ENCODE results near the gene KIF23. TPM values are rescaled to one million over a fixed set of nuclear protein-coding genes. Genes with fewer than 3 reads are reported as not detected.

The KIF23 gene
- total RNA-seq, 1 experiment from 2014 or later: 87.8 TPM

DNA sequence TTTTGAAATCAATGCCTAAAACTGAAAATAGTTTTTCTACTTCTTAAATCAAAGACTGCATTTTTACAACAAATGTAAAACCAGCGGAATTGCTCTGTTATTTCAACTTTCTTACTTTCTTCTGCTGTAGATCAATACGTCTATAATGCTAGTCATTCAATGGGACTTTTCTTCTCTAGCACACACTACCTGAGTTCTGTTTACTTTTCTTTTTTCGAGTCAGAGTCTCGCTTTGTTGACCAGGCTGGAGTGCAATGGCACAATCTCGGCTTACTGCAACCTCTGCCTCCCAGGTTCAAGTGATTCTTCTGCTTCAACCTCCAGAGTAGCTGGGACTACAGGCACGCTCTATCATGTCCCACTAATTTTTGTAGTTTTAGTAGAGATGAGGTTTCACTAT lies 40.7 kb upstream of the KIF23 start (continued):
- TF ChIP-seq ZNF263 (CRISPR knock-in tag; IDR thresholded peaks at IDR 0.05; ENCODE audit: low read depth) (no peak), NR3C1 (CRISPR knock-in tag; conservative IDR thresholded peaks at IDR 0.05; ENCODE audit: low read depth) (no peak), ZBTB21 (CRISPR knock-in tag; IDR thresholded peaks at IDR 0.05; ENCODE audit: borderline replicate concordance) (no peak), SP1 (CRISPR knock-in tag; conservative IDR thresholded peaks at IDR 0.05) (no peak), OVOL2 (CRISPR knock-in tag; IDR thresholded peaks at IDR 0.05; ENCODE audit: borderline replicate concordance) (no peak), GABPB1 (CRISPR knock-in tag; IDR thresholded peaks at IDR 0.05) (no peak), SOX15 (CRISPR knock-in tag; IDR thresholded peaks at IDR 0.05) (no peak)
- TF ChIP-seq, protein P1, sequence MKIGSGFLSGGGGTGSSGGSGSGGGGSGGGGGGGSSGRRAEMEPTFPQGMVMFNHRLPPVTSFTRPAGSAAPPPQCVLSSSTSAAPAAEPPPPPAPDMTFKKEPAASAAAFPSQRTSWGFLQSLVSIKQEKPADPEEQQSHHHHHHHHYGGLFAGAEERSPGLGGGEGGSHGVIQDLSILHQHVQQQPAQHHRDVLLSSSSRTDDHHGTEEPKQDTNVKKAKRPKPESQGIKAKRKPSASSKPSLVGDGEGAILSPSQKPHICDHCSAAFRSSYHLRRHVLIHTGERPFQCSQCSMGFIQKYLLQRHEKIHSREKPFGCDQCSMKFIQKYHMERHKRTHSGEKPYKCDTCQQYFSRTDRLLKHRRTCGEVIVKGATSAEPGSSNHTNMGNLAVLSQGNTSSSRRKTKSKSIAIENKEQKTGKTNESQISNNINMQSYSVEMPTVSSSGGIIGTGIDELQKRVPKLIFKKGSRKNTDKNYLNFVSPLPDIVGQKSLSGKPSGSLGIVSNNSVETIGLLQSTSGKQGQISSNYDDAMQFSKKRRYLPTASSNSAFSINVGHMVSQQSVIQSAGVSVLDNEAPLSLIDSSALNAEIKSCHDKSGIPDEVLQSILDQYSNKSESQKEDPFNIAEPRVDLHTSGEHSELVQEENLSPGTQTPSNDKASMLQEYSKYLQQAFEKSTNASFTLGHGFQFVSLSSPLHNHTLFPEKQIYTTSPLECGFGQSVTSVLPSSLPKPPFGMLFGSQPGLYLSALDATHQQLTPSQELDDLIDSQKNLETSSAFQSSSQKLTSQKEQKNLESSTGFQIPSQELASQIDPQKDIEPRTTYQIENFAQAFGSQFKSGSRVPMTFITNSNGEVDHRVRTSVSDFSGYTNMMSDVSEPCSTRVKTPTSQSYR (CRISPR knock-in tag; IDR thresholded peaks at IDR 0.05): no peak
- TF ChIP-seq, protein P2, sequence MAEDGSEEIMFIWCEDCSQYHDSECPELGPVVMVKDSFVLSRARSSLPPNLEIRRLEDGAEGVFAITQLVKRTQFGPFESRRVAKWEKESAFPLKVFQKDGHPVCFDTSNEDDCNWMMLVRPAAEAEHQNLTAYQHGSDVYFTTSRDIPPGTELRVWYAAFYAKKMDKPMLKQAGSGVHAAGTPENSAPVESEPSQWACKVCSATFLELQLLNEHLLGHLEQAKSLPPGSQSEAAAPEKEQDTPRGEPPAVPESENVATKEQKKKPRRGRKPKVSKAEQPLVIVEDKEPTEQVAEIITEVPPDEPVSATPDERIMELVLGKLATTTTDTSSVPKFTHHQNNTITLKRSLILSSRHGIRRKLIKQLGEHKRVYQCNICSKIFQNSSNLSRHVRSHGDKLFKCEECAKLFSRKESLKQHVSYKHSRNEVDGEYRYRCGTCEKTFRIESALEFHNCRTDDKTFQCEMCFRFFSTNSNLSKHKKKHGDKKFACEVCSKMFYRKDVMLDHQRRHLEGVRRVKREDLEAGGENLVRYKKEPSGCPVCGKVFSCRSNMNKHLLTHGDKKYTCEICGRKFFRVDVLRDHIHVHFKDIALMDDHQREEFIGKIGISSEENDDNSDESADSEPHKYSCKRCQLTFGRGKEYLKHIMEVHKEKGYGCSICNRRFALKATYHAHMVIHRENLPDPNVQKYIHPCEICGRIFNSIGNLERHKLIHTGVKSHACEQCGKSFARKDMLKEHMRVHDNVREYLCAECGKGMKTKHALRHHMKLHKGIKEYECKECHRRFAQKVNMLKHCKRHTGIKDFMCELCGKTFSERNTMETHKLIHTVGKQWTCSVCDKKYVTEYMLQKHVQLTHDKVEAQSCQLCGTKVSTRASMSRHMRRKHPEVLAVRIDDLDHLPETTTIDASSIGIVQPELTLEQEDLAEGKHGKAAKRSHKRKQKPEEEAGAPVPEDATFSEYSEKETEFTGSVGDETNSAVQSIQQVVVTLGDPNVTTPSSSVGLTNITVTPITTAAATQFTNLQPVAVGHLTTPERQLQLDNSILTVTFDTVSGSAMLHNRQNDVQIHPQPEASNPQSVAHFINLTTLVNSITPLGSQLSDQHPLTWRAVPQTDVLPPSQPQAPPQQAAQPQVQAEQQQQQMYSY (CRISPR knock-in tag; IDR thresholded peaks at IDR 0.05): no peak

DNA sequence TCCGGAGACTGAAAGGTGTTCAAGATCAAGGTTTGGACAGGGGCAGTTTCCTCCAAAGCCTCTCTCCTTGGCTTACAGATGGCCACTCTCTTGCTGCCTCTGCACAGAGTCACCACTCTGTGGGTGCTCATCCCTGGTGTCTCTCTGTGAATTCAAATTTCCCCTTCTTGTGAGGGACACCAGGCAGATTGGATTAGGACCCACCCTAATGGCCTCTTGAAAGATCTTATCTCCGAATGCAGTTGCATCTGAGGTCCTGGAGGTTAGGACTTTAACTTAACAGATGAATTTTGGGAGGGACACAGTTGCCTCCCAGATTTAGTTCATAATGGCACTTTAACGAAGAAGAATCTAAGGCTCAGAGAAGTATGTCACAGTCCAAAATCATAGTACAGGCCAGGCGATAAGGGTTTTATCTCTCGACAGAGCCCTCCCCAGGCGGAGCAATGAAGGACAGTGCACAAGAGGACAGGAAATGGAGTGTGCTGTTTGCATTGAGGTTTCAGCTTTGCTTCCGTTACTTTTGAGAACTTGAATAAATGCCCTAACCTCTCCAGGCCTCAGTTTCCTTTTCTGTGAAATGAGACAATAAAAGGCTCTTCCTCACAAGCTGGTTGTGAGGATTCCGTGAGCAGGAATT lies 38.9 kb upstream of the KIF23 start:
- ATAC-seq (no peak), DNase-seq (ENCODE audit: low spot score) (no peak)
- H3K36me3 Mint-ChIP-seq: peaks cover 7% of the 10 kb centered on the region
- ChIA-PET CTCF (interaction anchor here (1.9 kb wide), 1 partner anchor 19 kb away, joined by 6 read pairs; no protein-coding TSS in a partner anchor), POLR2A (no interaction called here)
- TF ChIP-seq, protein P3, sequence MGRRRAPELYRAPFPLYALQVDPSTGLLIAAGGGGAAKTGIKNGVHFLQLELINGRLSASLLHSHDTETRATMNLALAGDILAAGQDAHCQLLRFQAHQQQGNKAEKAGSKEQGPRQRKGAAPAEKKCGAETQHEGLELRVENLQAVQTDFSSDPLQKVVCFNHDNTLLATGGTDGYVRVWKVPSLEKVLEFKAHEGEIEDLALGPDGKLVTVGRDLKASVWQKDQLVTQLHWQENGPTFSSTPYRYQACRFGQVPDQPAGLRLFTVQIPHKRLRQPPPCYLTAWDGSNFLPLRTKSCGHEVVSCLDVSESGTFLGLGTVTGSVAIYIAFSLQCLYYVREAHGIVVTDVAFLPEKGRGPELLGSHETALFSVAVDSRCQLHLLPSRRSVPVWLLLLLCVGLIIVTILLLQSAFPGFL (CRISPR knock-in tag; IDR thresholded peaks at IDR 0.05; ENCODE audit: borderline replicate concordance): no peak
- H3K4me1 Mint-ChIP-seq: peaks cover 1% of the 10 kb centered on the region; the same call in 1 of the 2 replicates
- no peaks in the 10 kb centered on the region for H3K27me3 Mint-ChIP-seq (ENCODE audit: low read depth)
- H3K27ac Mint-ChIP-seq: no peak overlapping the region
- peaks cover 8% of the 10 kb centered on the region for H3K9me3 Mint-ChIP-seq
- H3K4me3 Mint-ChIP-seq: no peak overlapping the region

DNA sequence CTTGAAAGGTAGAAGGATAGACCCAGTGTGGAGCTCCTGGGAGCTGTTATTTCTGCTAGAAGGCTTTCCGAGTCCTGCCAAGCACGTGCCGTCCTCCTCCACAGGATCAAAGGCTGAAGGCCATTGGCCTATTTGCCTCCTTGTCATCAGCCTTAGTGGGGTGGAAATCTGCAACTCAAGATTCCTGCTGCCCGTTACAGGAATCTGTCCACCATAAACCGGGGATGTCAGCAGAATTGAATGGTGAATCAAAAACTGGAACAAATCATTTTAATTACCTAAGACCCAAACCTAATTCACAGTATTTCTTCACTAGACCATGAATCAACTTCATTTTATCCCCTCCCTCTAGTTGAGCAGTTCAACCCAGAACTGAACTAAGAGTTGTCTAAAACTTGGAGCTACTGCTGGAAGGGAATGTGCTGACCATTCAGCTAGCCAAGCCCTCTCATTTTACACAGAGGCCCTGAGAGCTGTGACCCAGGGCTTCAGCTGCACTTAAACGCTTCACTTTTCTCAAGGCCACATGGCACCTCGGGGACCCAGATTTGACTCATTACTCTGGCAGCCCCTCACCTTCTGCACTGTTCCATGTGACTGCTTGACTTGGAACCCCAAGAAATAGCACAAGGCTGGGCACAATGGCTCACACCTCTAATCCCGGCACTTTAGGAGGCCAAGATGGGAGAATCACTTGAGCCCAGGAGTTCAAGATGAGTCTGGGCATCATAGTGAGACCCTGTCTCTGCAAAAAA lies 36.8 kb upstream of the KIF23 start:
- H3K4me3 Mint-ChIP-seq: no peak overlapping the region
- ChIA-PET POLR2A (interaction anchor here (0.7 kb wide), 1 partner anchor 31 kb away, joined by 5 read pairs; no protein-coding TSS in a partner anchor), CTCF (interaction anchor here (0.6 to 1.4 kb wide), 3 partner anchors 17 to 346 kb away, joined by 3 to 4 read pairs (median 3); no protein-coding TSS in a partner anchor)
- DNase-seq (ENCODE audit: low spot score) (no peak), ATAC-seq (no peak)
- no peak overlapping the region for H3K27ac Mint-ChIP-seq
- peaks cover 8% of the 10 kb centered on the region for H3K9me3 Mint-ChIP-seq
- H3K4me1 Mint-ChIP-seq: peaks cover 16% of the 10 kb centered on the region
- no peak for TF ChIP-seq ESRRA (CRISPR knock-in tag; IDR thresholded peaks at IDR 0.05; ENCODE audit: borderline replicate concordance)
- peaks cover 7% of the 10 kb centered on the region for H3K36me3 Mint-ChIP-seq
- no peaks in the 10 kb centered on the region for H3K27me3 Mint-ChIP-seq (ENCODE audit: low read depth)
